DND-41 (cell line): ENCODE measurements around the gene SENP2.

ENCODE experiments used
- CTCF ChIP-seq: IDR thresholded peaks from 2 replicates; pipeline ENCODE4 v1.5.1; 2012; ENCODE audit warnings: borderline replicate concordance, low read length, moderate library complexity, mild to moderate bottlenecking; ENCODE audit not compliant: poor library complexity, severe bottlenecking; ENCODE audit errors: extremely low read depth
- EZH2 ChIP-seq: IDR thresholded peaks from 3 replicates; pipeline ENCODE4 v1.6.1; 2012; ENCODE audit warnings: borderline replicate concordance, low read depth, mild to moderate bottlenecking, moderate library complexity, low read length, inconsistent platforms; ENCODE audit not compliant: severe bottlenecking

- TF ChIP-seq CTCF (no peak), EZH2 (no peak)
Measured at GRCh38 chr3:185552358-185552877, 33.7 kb upstream of the SENP2 start, which contains the start of gene LIPH.
